GM20431 (cell line): Measurements from ENCODE around the gene KHK.
"Not testable (repeated sequence)": the region's sequence is repeated elsewhere in the genome, so short reads cannot be mapped to it uniquely, and the experiment has no call there.

Experiments
- in situ Hi-C: fragments of 300-500 bp; cut with MseI, MboI; formaldehyde crosslinking; loops from one replicate; pipeline ENCODE4 v1.15.0; 2020; ENCODE audit warnings: low sequenced_read_pairs; ENCODE audit not compliant: unreplicated experiment

The KHK gene

GRCh38 chr2:27094353-27094984, 7.9 kb downstream of the KHK start:
- in situ Hi-C loops = loop anchor here (10.0 kb wide), 1 partner anchor 190 kb away; the partner anchor contains the start of gene TRIM54

GRCh38 chr2:27095427-27095744, 8.8 kb downstream of the KHK start:
- in situ Hi-C loops = loop anchor here (10.0 kb wide), 1 partner anchor 189 kb away; the partner anchor contains the start of gene TRIM54

GRCh38 chr2:27095745-27096651, 9.4 kb downstream of the KHK start:
- in situ Hi-C loops = loop anchor here (10.0 kb wide), 1 partner anchor 189 kb away; the partner anchor contains the start of gene TRIM54

- in situ Hi-C loops = loop anchor here (10.0 kb wide), 1 partner anchor 188 kb away; the partner anchor contains the start of gene TRIM54
Observed at GRCh38 chr2:27096748-27097297, 10.3 kb downstream of the KHK start.

- in situ Hi-C loops = loop anchor here (10.0 kb wide), 1 partner anchor 187 kb away; the partner anchor contains the start of gene TRIM54
Observed at GRCh38 chr2:27097341-27097740, 10.8 kb downstream of the KHK start.

GRCh38 chr2:27099334-27099955, 12.9 kb downstream of the KHK start:
- in situ Hi-C loops = loop anchor here (10.0 kb wide), 1 partner anchor 185 kb away; the partner anchor contains the start of gene TRIM54

- in situ Hi-C loops = no loop called here
Observed at GRCh38 chr2:27100036-27100435, 13.5 kb downstream of the KHK start.

GRCh38 chr2:27102329-27102728, 15.8 kb downstream of the KHK start:
- in situ Hi-C loops = no loop called here

- in situ Hi-C loops = no loop called here
Observed at GRCh38 chr2:27105981-27106380, 19.4 kb downstream of the KHK start.

- in situ Hi-C loops = no loop called here
Observed at GRCh38 chr2:27108221-27108620, 21.6 kb downstream of the KHK start.

GRCh38 chr2:27109083-27109482, 22.5 kb downstream of the KHK start:
- in situ Hi-C loops = no loop called here

GRCh38 chr2:27110603-27111352, 24.2 kb downstream of the KHK start:
- in situ Hi-C loops = not testable (repeated sequence)

GRCh38 chr2:27111392-27112078, 25.0 kb downstream of the KHK start:
- in situ Hi-C loops = not testable (repeated sequence)

- in situ Hi-C loops = no loop called here
Observed at GRCh38 chr2:27115519-27115918, 28.9 kb downstream of the KHK start.

- in situ Hi-C loops = no loop called here
Observed at GRCh38 chr2:27117995-27118524, 31.5 kb downstream of the KHK start.

GRCh38 chr2:27118525-27119329, 32.2 kb downstream of the KHK start, which contains the start of gene CGREF1:
Gene CGREF1 (minus strand): TSS chr2:27119128. CDS start chr2:27104366, 14,762 bp downstream.
- in situ Hi-C loops = no loop called here

GRCh38 chr2:27119330-27119670, 32.7 kb downstream of the KHK start:
- in situ Hi-C loops = not testable (repeated sequence)

GRCh38 chr2:27121906-27122305, 35.3 kb downstream of the KHK start:
- in situ Hi-C loops = no loop called here
